BJ (cell line): ENCODE data around the gene GRB10. TPM values are rescaled to one million over a fixed set of nuclear protein-coding genes. Genes with fewer than 3 reads are reported as not detected.

ENCODE experiments used
- CTCF ChIA-PET: fragments of 350-600 bp; formaldehyde crosslinking; extraction: SDS; loops from one replicate; lab custom pipeline; 2021; ENCODE audit warnings: antibody characterized with exemption, inconsistent platforms; lab: Yijun Ruan, JAX
- POLR2A ChIA-PET: fragments of 300-600 bp; sonication (Branson Sonifier 250); formaldehyde crosslinking; extraction: SDS; loops from one replicate; lab custom pipeline; 2021; ENCODE audit warnings: antibody characterized with exemption; lab: Charles Lee
- DNase-seq: peaks from one replicate; pipeline ENCODE4 v3.0.0-alpha.2; 2011; ENCODE audit warnings: low read depth
- H3K27me3 ChIP-seq: 2 replicates; pipeline ENCODE4 v1.6.0; 2011; ENCODE audit warnings: low read length; ENCODE audit not compliant: control insufficient read depth, insufficient read depth
- H3K36me3 ChIP-seq: 2 replicates; pipeline ENCODE4 v1.5.1; 2011; ENCODE audit warnings: low read length; ENCODE audit not compliant: control insufficient read depth, insufficient read depth
- H3K4me3 ChIP-seq: 2 replicates; pipeline ENCODE4 v1.5.1; 2011; ENCODE audit warnings: low read depth, mild to moderate bottlenecking, control low read depth, low read length
- CTCF ChIP-seq: IDR thresholded peaks from 2 replicates; pipeline ENCODE4 v1.5.1; 2011; ENCODE audit warnings: low read depth, mild to moderate bottlenecking, control low read depth, inconsistent platforms, low read length, moderate library complexity; ENCODE audit not compliant: insufficient read depth
- polyA plus RNA-seq: library from polyadenylated mRNA; depleted of rRNA; stranded (reverse); fragments of >200 nt; gene quantifications from 2 replicates; pipeline ENCODE4 v1.2.3, GENCODE V29; 2011

The GRB10 gene
- polyA plus RNA-seq, 1 experiment: 8.5 TPM

GRCh38 chr7:50766849-50767207 lies 15.9 kb downstream of the GRB10 start:
- ChIA-PET CTCF (interaction anchor here (0.9 kb wide), 1 partner anchor 394 kb away, joined by 3 read pairs; no protein-coding TSS in a partner anchor), POLR2A (no interaction called here)
- Histone ChIP-seq H3K4me3 (no peak overlapping the region), H3K36me3 (no peaks in the 10 kb centered on the region), H3K27me3 (no peaks in the 10 kb centered on the region)
- no peak for DNase-seq
- no peak for TF ChIP-seq CTCF

GRCh38 chr7:50766106-50766848 lies 16.4 kb downstream of the GRB10 start:
- Histone ChIP-seq H3K4me3 (no peak overlapping the region), H3K27me3 (no peaks in the 10 kb centered on the region), H3K36me3 (no peaks in the 10 kb centered on the region)
- no peak for TF ChIP-seq CTCF
- POLR2A ChIA-PET: no interaction called here
- no peak for DNase-seq
- CTCF ChIA-PET: no interaction called here

- ChIA-PET POLR2A (no interaction called here), CTCF (no interaction called here)
- Histone ChIP-seq H3K36me3 (no peaks in the 10 kb centered on the region), H3K4me3 (no peak overlapping the region), H3K27me3 (no peaks in the 10 kb centered on the region)
- no peak for DNase-seq
- TF ChIP-seq CTCF: no peak
Observed at GRCh38 chr7:50762337-50762736, 20.4 kb downstream of the GRB10 start.

- DNase-seq: no peak
- no peaks in the 10 kb centered on the region for H3K27me3 ChIP-seq
- peaks cover 2% of the 10 kb centered on the region; the same call in 1 of the 2 replicates for H3K36me3 ChIP-seq
- H3K4me3 ChIP-seq: no peak overlapping the region
- ChIA-PET CTCF (no interaction called here), POLR2A (no interaction called here)
- no peak for TF ChIP-seq CTCF
Observed at GRCh38 chr7:50761713-50762112, 21.0 kb downstream of the GRB10 start.

GRCh38 chr7:50757703-50758390 lies 24.8 kb downstream of the GRB10 start:
- ChIA-PET CTCF (interaction anchor here (0.9 to 1.0 kb wide), 2 partner anchors 33 to 403 kb away, joined by 3 read pairs; no protein-coding TSS in a partner anchor), POLR2A (interaction anchor here (0.6 to 0.7 kb wide), 2 partner anchors 9 to 241 kb away, joined by 3 read pairs; no protein-coding TSS in a partner anchor)
- no peak for DNase-seq
- Histone ChIP-seq H3K36me3 (peaks cover 6% of the 10 kb centered on the region), H3K4me3 (no peak overlapping the region), H3K27me3 (no peaks in the 10 kb centered on the region)
- TF ChIP-seq CTCF: no peak
